NCI-H1694 (cell line): ENCODE results near the gene BTG4.

Source experiments
- DNase-seq: peaks from one replicate; lab custom pipeline; 2025; lab: John Stamatoyannopoulos, UW

BTG4 gene

GRCh38 chr11:111512296-111513239 lies at the start of gene BTG4:
Gene BTG4 (minus strand): TSS chr11:111512386. CDS start chr11:111498776, 13,610 bp downstream.
- DNase-seq: no peak

- no peak for DNase-seq
These were observed 49.7 kb upstream of the BTG4 start for GRCh38 chr11:111561791-111562325.

GRCh38 chr11:111561306-111561705 lies 49.1 kb upstream of the BTG4 start:
- DNase-seq: no peak

GRCh38 chr11:111560800-111561199 lies 48.6 kb upstream of the BTG4 start:
- DNase-seq: no peak

GRCh38 chr11:111559800-111560464 lies 47.7 kb upstream of the BTG4 start:
- DNase-seq: no peak

- no peak for DNase-seq
These were observed 45.4 kb upstream of the BTG4 start for GRCh38 chr11:111557425-111558111.

- DNase-seq: no peak
These were observed 43.1 kb upstream of the BTG4 start for GRCh38 chr11:111555255-111555654.

GRCh38 chr11:111554532-111554931 lies 42.3 kb upstream of the BTG4 start:
- no peak for DNase-seq

GRCh38 chr11:111550258-111550657 lies 38.1 kb upstream of the BTG4 start:
- no peak for DNase-seq

- DNase-seq: no peak
These were observed 37.6 kb upstream of the BTG4 start for GRCh38 chr11:111549869-111550203.

- no peak for DNase-seq
These were observed 37.1 kb upstream of the BTG4 start for GRCh38 chr11:111549196-111549868.

GRCh38 chr11:111548525-111548924 lies 36.3 kb upstream of the BTG4 start:
- no peak for DNase-seq

GRCh38 chr11:111542606-111543275 lies 30.6 kb upstream of the BTG4 start:
- no peak for DNase-seq

GRCh38 chr11:111541254-111542061 lies 29.3 kb upstream of the BTG4 start:
- DNase-seq: no peak

- no peak for DNase-seq
These were observed 28.7 kb upstream of the BTG4 start for GRCh38 chr11:111540937-111541253.

- DNase-seq: no peak
These were observed 28.1 kb upstream of the BTG4 start, which contains the start of gene LAYN for GRCh38 chr11:111540114-111540936. Gene LAYN (plus strand): TSS chr11:111540720. CDS start chr11:111540844, 124 bp downstream.

- no peak for DNase-seq
These were observed 27.4 kb upstream of the BTG4 start for GRCh38 chr11:111539426-111540113.

GRCh38 chr11:111538407-111539114 lies 26.4 kb upstream of the BTG4 start:
- no peak for DNase-seq
